Lower leg skin (tissue), 3 donors: ENCODE measurements around the gene AKT3.

Source experiments
- POLR2A ChIP-seq, 2 donors: fragments of 450-650 bp; IDR thresholded peaks; one replicate each; pipeline ENCODE4 v1.6.1; 2016 to 2017; ENCODE audit warnings: antibody characterized with exemption in 2 of 2, mild to moderate bottlenecking in 1 of 2, moderate library complexity in 1 of 2
- TF ChIP-seq, protein P1 (sequence below), 3 donors: fragments of 450-650 bp; IDR thresholded peaks; one replicate each; pipeline ENCODE4 v1.5.1; 2016; ENCODE audit warnings: antibody characterized with exemption in 3 of 3, mild to moderate bottlenecking in 3 of 3, moderate library complexity in 2 of 3

DNA sequence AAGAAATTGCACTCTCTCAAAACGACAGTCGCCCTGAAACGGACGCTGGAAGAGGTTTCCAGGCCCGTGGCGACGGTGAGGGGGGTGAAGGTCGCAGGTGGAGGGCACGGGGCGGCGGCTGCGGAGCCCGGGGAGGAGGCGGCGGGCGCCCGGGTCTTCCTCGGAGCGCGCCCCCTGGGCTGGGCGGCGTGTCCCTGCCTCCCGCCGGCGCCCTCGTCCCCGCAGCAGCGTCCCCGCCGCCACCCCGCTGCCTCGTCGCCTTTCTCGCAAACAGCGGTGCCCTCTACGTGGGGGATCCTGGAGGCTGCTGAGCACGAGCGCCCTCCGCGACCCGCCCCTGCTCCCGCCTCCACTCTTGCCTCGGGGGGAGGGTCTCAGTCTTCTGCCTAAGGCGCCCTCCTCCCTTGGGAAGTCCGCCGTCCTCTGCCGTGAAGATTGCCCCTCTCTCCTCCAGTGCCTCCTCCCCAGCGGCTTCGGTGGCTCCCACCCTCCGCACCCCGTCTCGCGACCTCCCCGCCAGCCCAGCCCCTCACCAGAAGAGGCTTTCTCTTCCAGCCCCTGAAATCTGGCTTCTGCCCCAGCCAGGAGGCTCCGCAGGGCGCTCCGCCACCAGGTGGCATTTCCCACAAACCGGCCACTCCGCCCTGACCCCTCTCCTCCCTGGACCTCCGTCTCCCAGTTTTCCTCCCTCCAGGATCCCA is 366.8 kb downstream of the AKT3 start:
- TF ChIP-seq, protein P1, sequence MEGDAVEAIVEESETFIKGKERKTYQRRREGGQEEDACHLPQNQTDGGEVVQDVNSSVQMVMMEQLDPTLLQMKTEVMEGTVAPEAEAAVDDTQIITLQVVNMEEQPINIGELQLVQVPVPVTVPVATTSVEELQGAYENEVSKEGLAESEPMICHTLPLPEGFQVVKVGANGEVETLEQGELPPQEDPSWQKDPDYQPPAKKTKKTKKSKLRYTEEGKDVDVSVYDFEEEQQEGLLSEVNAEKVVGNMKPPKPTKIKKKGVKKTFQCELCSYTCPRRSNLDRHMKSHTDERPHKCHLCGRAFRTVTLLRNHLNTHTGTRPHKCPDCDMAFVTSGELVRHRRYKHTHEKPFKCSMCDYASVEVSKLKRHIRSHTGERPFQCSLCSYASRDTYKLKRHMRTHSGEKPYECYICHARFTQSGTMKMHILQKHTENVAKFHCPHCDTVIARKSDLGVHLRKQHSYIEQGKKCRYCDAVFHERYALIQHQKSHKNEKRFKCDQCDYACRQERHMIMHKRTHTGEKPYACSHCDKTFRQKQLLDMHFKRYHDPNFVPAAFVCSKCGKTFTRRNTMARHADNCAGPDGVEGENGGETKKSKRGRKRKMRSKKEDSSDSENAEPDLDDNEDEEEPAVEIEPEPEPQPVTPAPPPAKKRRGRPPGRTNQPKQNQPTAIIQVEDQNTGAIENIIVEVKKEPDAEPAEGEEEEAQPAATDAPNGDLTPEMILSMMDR (IDR thresholded peaks at IDR 0.05), result no peak
- TF ChIP-seq POLR2A (IDR thresholded peaks at IDR 0.05), result no peak
